HG03521 (cell line): Measurements from ENCODE around the gene ZNF654.
"Not testable (repeated sequence)": the region's sequence is repeated elsewhere in the genome, so short reads cannot be mapped to it uniquely, and the experiment has no call there.

Experiments
- ATAC-seq: cut with Tn5 transposase; IDR thresholded peaks from one replicate; pipeline ENCODE4 v1.9.1; 2021; ENCODE audit warnings: mild to moderate bottlenecking, moderate library complexity; ENCODE audit not compliant: unreplicated experiment

ZNF654 gene

DNA sequence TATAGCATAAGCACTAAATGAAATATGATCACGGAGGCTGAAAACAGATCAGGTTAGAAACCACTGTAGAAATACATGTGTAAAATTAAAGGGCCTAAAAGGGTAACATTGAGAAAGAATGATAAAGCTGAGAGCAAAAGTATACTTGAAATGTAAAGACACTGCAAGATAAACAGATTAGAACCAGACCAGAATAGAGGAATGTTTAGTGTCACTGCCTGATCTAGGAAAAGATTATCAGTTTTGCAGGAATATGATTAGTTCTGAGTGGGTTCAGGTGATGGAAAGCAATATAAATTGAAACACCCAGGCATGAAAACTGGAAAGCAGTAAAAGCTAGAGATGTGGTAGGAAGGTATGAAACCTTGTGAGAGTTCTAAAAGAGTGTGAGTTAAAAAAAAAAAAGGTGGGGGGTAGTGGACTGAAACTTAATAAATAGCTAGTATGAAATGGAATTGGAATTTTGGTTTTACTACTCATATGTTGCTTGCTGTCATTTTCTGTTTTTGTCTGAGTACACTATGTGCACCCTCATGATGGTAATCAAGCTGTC, 74.7 kb downstream of the ZNF654 start:
- no peak for ATAC-seq

DNA sequence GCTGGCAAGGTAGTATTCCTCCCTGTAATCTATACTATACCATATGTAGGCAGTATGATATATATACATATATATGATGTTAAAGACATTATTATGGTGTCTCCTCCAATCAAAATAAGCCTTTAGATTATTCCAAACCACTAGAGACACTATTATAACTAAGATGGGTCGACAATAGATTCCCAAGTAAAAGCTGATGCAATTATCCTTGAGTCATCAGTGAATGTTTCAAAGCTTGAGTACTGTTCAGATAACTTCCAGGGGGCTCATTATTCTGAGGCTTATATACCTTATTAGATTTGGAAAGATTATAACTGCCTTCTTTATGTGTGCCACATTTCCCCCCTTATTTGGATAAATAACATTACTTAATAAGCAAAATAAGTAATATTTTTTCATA, 78.8 kb downstream of the ZNF654 start:
- ATAC-seq: no peak

DNA sequence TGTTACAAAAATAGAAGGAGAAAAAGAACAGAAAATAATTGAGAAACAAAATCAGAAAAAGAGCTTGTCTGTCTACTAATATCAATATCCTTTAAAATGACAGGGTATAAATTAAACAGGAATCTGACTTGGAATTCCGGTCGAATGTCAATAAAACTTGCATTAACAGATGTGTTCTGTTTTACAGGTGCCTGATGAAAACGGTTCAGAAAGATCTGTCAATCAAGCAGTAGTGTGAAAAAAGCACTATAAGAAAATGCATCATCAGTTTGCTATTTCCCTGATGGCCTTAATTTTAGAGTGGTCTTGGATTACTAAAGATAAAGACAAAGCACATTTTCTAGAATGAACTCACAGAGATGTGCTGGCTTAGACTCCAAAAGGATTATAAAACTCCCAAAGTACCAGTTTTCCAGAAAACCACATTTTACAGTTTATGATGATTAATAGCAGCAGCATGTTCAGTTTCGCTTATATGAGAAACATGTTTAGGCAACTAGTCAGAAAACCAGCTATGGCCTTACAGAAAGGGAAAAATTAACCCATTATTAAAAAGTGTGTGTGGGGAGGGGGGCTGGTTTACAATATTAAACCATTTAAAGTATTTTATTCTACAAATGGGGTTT, 82.5 kb downstream of the ZNF654 start:
- ATAC-seq: no peak

DNA sequence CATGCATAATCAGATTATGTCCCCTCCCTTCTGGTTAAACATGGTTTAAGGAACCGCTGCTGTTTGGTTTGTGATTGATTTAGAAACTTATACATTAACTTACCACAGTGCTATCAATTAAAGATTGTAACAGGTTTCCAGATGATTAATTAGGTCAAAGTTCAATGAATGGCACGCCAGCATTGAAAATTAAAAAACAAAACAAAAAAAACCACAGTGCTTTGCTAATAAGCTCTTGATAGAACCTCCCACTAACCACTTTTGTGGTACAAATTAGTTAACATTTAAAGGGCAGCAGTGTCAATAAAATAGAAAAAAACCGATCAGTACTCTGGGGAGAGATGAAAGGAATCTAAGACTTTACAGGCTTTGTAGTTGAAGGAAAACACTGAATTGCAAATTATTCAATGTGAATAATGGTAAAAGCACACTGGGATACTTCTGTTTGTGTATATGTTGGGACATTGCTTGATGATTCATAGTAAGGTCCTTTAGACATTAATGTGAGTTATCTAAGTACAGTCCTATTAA, 83.1 kb downstream of the ZNF654 start:
- no peak for ATAC-seq

DNA sequence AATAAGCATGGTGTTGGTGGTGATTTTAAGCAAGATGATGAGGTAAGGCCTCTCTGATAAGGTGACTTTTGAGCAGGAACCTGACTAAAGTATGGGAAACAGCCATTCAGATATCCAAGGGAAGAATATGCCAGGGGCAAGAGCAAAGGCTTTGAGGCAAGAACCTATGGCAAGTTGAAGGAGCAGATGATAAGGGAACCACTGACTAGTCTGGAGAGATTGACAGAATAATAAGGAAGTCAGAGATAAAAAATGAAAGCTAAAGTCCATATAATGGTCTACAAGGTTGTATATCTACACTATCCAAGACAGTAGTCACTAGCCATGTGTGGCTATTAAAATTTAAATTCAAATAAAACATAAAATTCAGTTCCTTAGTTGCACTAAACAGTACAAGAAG, 88.2 kb downstream of the ZNF654 start:
- ATAC-seq: no peak

DNA sequence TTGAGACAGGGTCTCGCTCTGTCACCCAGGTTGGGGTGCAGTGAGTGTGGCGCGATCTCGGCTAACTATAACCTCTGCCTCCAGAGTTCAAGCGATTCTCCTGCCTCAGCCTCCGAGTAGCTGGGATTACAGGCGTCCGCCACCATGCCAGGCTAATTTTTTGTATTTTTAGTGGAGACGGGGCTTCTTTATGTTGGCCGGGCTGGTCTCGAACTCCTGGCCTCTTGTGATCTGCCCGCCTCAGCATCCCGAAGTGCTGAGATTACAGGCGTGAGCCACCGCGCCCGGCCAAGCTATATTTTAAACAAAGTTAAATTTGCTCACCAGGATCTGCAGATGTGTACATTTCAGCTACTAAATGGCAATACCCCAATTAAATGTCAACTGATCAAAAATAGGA, 89.6 kb downstream of the ZNF654 start:
- ATAC-seq: no peak

DNA sequence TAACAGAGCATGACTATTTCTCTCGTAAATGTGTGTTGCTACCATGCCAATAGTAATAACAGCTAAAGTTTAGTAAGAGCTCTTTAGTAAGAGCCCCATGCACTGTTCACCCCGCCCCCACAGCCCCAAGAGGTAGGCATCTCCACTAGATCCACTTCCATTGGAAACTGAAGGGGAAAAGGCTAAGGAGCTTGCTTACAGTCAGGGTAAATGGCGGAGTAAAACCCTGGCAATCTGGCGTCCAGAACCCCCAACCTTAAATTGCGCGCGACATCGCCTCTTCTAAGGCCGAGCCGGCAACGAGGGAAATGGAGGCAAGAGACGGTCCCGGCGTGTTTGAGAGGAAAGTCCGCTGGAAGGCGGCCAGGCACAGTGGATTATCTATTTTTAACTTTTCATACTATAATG, 90.0 kb downstream of the ZNF654 start:
- peak; percentile 8 for ATAC-seq

DNA sequence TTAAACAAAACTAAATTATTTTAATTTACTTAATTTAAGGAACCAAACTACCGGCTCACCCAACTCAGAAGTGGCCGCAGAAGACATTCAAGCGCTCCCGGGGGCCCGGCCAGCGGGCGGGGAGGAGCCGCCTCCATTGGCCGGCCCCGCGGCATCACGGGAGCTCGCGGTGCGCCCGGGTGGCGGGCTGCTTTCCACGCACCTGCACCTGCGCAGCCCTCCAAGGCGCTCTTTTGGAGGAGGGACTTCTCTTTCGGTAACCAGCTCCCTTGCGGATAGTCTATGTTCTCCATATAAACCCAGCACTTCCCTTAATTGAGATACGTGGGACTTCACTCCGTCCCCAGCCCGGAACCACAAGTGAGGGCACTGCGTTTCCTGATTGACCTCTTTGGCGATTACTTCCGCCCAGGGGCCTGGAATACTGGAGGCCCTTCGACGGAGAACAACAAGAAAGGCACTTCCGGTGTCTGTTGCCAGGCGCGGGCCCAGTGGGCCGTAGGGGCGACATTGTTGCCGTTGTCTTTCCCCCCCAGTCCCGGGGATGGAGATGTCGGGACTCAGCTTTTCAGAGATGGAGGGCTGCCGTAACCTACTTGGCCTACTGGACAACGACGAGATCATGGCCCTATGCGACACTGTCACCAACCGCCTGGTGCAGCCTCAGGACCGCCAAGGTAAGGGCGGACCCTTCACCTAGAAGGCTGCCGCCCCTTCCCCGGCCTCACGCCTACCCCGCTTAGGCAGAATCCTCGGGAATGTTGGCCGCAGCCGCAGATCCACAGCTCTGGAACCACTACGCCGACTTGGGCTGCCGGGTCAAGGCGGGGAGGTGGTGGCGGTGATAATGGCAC, 90.7 kb downstream of the ZNF654 start, which contains the start of gene C3orf38:
Gene C3orf38 (plus strand): TSS at position 451 of the 854 bp plus-strand sequence. CDS start 94 bp downstream, at position 545.
- peak; percentile 87 for ATAC-seq

DNA sequence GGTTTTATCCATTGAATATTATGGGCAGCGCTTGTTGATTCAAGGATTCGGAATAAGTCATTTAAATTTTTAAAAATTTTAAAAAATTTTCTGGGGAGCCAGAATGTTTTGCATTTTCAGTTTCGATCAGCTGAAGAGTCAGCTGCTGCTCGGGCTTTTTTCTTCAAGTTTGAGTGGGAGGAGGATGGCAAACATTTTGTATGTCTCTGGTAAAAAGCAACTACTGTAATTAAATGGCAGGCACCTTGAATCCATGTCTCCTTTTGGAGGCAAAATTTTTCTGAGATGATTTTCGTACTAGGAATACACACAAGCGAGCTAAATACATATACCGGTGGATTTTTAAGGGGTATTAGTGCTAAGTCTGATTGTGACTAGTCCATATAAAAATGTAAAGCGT, 91.3 kb downstream of the ZNF654 start:
- peak; percentile 20 for ATAC-seq

DNA sequence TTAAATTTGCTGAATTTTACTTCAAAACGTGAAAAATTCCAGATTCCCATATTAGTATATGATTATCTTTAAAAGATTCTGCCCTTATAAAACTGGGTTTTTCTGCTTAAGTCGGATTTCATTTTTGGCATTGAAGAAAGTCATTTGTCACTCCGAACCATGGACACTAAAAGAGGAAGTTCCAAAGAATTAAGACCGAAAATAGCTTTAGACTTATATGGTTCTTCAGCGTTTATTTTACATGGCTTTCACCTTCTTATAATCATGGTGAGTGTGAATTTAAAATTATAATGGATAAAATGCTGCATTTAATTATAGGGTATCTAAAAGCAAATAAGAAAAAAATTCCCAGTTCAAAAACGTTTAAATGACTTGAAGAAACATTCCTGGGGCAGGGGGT, 91.8 kb downstream of the ZNF654 start:
- no peak for ATAC-seq

DNA sequence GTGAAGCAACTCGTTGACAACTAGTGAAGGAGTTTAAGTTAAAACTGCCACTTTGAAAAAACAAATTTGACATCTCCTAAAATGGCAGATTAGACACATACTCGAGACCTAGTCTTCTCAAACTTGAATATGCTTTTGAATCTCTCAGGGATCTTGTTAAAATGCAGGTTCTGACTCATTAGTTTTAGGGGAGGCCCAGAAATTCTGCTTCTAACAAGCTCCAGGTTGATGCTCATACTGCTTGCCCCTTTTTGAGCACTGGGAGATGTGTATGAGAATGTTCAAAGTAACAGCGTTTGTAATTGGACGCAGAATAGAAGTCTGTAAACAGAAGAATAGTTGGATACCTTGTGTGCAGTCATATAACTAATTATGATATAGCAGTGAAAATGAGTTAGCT, 92.3 kb downstream of the ZNF654 start:
- ATAC-seq: no peak

DNA sequence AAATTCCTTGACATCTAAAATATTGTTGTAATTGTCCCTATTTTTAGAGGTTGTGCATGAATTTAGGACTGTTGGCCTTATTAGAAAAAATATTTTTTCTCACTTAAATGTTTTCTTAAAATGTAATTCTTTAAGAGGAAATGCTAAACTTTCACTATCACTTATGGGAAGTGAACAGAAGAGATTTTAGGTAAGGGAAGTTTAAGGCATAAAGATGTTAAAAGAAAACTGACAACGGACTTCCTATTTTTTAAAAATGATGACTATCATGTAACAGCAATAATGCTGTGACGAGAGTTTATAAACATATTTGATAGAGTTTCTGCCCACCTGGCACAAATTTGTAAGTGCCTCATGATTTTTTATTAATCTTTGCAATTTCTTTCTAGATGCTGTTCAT, 93.8 kb downstream of the ZNF654 start:
- no peak for ATAC-seq

DNA sequence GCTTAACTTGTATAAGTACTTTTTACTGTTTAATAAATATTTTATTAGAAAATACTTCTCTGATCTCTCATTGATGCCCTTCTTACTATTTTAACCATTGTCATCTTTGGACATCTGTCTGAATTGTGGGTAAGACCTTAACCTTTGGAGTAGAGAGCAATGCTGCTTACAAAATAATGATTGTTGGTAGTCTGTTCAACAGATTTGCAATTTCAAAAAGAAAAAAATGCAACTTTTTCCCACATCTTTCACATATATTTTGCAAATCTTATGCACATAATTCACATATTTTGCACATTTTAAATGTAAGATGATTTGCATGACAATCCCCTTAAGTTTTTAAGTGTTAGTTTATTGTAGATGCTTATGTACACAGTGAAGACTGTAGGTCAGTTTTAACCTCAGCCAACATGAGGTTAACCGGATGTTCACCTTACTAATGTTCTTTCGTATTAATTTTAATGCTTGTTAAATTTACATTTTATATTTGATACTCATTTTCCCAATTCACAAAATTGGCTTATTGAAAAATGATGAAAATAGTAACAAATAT, 107.4 kb downstream of the ZNF654 start:
- no peak for ATAC-seq

DNA sequence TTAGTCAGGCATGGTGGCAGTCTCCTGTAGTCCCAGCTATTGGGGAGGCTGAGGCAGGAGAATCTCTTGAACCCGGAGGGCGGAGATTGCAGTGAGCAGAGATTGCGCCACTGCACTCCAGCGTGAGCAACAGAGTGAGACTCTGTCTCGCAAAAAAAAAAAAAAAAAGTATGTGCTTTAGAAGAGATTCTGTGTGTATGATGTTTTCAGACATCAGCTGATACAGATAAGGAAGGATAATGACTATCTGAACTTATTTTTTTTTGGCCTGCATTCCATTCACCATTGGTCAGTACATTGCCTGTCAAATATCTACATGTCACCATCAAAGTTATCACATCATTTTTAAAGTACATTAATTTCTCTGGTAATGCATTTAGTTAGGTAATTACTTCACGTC, 108.1 kb downstream of the ZNF654 start:
- no peak for ATAC-seq

DNA sequence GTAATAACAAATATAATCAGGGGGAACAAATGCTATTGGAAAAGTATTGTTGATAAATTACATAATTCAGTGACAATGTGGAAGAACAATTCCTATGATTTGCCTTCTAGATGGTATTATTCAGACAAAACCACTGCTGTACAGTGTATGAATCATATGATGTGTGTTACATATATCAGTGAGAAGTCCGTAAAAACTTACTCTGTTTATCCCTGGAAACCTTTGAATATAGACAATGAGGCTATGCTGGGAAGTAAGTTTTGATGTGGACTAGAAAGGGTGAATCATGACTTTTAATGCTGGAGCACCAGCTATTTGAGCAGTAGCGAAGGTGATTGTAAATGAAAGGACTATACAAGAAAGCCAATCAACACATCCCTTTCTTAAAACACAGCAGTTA, 108.6 kb downstream of the ZNF654 start:
- no peak for ATAC-seq

DNA sequence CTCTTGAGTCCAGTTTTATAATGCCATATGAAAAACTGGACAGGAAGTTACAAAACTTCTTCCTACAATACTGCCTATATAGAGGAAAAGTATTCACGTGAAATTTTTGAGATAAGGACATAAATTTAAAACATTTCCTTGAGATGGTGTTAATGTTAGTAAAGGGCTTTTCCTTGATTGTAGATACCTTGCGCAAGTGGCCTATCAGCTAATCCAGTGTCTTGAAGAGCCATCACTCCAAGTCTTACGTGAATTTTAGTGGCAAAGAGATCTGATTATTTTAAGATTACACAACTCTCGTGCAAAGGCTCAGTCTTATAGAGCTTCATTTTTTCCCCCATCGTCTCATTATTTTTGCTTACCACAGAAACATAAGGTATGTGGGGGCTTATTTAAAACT, 109.1 kb downstream of the ZNF654 start:
- ATAC-seq: no peak

DNA sequence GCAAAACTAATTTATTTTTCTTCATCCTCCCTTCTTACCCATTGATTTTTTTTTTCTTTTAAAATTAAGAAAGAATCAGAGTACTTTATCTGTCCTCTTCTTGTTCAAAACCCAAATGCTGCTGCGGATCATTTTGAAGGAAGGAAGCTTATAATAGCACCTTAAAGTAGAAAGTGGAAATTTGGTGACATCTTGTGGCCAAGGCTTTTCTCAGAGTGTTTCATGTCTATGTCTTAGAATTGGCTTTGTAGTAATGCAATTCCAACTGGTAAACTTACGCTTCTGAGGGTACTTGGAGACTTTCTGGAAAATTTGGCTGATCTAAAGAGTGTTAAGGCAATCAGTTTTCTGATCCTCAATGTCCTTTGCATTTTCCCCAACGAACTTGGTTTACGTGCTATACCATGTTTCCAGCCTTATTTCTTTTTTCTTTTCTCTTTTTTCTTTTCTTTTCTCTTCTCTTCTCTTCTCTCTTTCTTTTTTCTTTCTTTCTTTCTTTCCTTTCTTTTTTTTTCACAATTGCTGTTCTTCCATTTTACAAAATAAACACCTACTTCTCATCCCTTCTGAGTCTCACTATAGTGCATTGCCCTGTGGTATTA, 121.4 kb downstream of the ZNF654 start:
- peak; percentile 51 for ATAC-seq

DNA sequence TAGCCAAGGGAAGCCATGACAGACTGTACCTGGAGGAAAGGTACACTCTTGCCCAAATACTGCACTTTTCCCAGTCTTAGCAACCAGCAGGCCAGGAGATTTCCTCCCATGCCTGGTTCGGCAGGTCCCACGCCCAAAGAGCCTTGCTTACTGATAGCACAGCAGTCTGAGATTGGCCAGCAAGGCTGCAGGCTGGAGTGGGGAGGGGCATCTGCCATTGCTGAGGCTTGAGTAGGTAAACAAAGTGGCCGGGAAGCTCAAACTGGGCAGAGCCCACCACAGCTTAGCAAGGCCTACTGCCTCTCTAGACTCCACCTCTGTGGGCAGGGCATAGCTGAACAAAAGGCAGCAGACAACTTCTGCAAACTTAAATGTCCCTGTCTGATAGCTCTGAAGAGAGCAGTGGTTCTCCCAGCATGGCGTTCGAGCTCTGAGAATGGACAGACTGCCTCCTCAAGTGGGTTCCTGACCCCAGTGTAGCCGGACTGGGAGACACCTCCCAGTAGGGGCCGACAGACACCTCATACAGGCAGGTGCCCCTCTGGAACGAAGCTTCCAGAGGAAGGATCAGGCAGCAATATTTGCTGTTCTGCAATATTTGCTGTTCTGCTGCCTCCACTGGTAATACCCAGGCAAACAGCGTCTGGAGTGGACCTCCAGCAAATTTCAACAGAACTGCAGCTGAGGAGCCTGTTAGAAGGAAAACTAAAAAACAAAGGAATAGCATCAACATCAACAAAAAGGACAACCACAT, 123.3 kb downstream of the ZNF654 start:
- not testable (repeated sequence) for ATAC-seq

DNA sequence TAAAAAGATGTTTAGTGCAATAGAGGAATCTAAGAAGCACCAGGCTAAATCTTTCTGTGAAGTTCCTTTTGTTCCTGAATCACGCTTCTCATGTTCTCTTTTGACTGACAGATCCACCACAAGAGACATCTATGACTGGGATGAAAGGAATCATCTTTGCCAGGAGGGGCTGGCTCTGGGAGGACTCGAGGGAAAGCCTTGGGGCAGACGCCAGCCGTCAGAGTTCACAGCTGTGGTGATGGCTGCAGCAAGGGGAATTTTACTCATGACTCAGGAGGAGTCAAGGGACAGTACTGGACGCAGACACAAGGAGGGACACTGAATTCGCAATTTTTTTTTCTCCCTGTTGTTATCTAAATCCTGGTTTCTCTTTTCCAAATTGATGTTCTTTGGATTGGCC, 129.4 kb downstream of the ZNF654 start:
- ATAC-seq: no peak

DNA sequence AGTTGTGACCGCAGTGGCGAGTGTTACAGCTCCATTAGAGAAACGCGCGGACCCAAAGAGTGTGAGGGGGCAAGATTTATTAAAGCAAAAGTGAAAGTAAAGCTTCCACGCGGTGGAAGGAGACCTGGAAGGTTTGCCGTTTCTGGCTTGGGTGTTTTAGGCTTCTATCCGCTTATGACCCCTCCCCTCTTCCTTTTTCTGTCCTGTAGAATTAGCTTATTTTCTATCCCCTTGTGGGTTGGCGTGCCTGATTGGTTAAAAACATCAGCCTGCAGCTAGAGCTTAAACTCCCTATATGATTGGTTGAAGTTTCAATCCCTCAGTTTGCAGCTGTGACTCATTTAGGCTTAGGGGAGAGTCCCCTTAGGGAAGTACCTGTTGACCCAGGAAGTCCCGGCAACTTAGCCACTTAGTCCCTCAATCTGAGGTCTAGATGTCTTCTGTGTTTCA, 130.3 kb downstream of the ZNF654 start:
- ATAC-seq: peak; percentile 53
